Mesothelial cell of epicardium (in vitro differentiated cells): ENCODE data around the gene EFHC1. TPM values are rescaled to one million over a fixed set of nuclear protein-coding genes. Genes with fewer than 3 reads are reported as not detected.

ENCODE experiments used
- DNase-seq, 2 experiments: peaks; one replicate each; pipeline ENCODE4 v3.0.0; 2021; ENCODE audit warnings: low spot score in 2 of 2; ENCODE audit not compliant: unreplicated experiment in 2 of 2
- H3K27ac Mint-ChIP-seq: 2 replicates; pipeline ENCODE4 v1.8.0; 2021; ENCODE audit warnings: mixed read lengths
- H3K27me3 Mint-ChIP-seq: 2 replicates; pipeline ENCODE4 v1.8.0; 2021; ENCODE audit warnings: low read depth, mixed read lengths
- H3K36me3 Mint-ChIP-seq: 2 replicates; pipeline ENCODE4 v1.8.0; 2021; ENCODE audit warnings: mixed read lengths
- H3K4me1 Mint-ChIP-seq: 2 replicates; pipeline ENCODE4 v1.8.0; 2021; ENCODE audit warnings: mixed read lengths
- H3K4me3 Mint-ChIP-seq: 2 replicates; pipeline ENCODE4 v1.8.0; 2021; ENCODE audit warnings: mild to moderate bottlenecking, moderate library complexity, mixed read lengths
- H3K9me3 Mint-ChIP-seq: 2 replicates; pipeline ENCODE4 v1.8.0; 2021; ENCODE audit warnings: mixed read lengths
- total RNA-seq: library from RNA; stranded (reverse); gene quantifications from 3 replicates; pipeline ENCODE4 v1.2.1, GENCODE V29; 2021
- TF ChIP-seq, protein P1 (sequence below): fragments of 200-600 bp; sonication (generic); IDR thresholded peaks from one replicate; pipeline ENCODE4 v1.5.0; 2021; ENCODE audit warnings: antibody characterized with exemption; ENCODE audit not compliant: unreplicated experiment

EFHC1 gene
- total RNA-seq, 1 donor from 2014 or later: 34.4 TPM

GRCh38 chr6:52510213-52510562, 90.0 kb downstream of the EFHC1 start:
- peaks cover 18% of the 10 kb centered on the region for H3K4me1 Mint-ChIP-seq
- TF ChIP-seq, protein P1, sequence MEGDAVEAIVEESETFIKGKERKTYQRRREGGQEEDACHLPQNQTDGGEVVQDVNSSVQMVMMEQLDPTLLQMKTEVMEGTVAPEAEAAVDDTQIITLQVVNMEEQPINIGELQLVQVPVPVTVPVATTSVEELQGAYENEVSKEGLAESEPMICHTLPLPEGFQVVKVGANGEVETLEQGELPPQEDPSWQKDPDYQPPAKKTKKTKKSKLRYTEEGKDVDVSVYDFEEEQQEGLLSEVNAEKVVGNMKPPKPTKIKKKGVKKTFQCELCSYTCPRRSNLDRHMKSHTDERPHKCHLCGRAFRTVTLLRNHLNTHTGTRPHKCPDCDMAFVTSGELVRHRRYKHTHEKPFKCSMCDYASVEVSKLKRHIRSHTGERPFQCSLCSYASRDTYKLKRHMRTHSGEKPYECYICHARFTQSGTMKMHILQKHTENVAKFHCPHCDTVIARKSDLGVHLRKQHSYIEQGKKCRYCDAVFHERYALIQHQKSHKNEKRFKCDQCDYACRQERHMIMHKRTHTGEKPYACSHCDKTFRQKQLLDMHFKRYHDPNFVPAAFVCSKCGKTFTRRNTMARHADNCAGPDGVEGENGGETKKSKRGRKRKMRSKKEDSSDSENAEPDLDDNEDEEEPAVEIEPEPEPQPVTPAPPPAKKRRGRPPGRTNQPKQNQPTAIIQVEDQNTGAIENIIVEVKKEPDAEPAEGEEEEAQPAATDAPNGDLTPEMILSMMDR: no peak
- H3K36me3 Mint-ChIP-seq: peaks cover 42% of the 10 kb centered on the region
- no peaks in the 10 kb centered on the region for H3K9me3 Mint-ChIP-seq
- H3K27me3 Mint-ChIP-seq: no peaks in the 10 kb centered on the region
- DNase-seq: no peak
- no peak overlapping the region for H3K4me3 Mint-ChIP-seq
- no peak overlapping the region for H3K27ac Mint-ChIP-seq

- Mint-ChIP-seq H3K4me3 (no peak overlapping the region), H3K4me1 (peaks cover 20% of the 10 kb centered on the region), H3K27ac (no peak overlapping the region), H3K9me3 (no peaks in the 10 kb centered on the region), H3K36me3 (peaks cover 43% of the 10 kb centered on the region), H3K27me3 (no peaks in the 10 kb centered on the region)
- DNase-seq: no peak
- TF ChIP-seq, protein P1: no peak
Measured at GRCh38 chr6:52511163-52511562, 91.0 kb downstream of the EFHC1 start.

GRCh38 chr6:52511572-52512151, 91.5 kb downstream of the EFHC1 start:
- H3K4me1 Mint-ChIP-seq: peaks cover 20% of the 10 kb centered on the region

GRCh38 chr6:52512199-52512598, 92.1 kb downstream of the EFHC1 start:
- no peak for DNase-seq
- H3K4me3 Mint-ChIP-seq: no peak overlapping the region
- H3K4me1 Mint-ChIP-seq: peaks cover 20% of the 10 kb centered on the region
- H3K36me3 Mint-ChIP-seq: peaks cover 41% of the 10 kb centered on the region
- H3K27me3 Mint-ChIP-seq: no peaks in the 10 kb centered on the region
- peak overlapping the region; percentile 84 for H3K27ac Mint-ChIP-seq
- TF ChIP-seq, protein P1: no peak
- H3K9me3 Mint-ChIP-seq: no peaks in the 10 kb centered on the region

More at GRCh38 chr6:52511572-52512151, 91.5 kb downstream of the EFHC1 start:
- TF ChIP-seq, protein P1: no peak
- peaks cover 43% of the 10 kb centered on the region for H3K36me3 Mint-ChIP-seq
- peak overlapping the region; percentile 84 for H3K27ac Mint-ChIP-seq
- DNase-seq: no peak
- no peaks in the 10 kb centered on the region for H3K9me3 Mint-ChIP-seq
- no peaks in the 10 kb centered on the region for H3K27me3 Mint-ChIP-seq
- no peak overlapping the region for H3K4me3 Mint-ChIP-seq

DNA sequence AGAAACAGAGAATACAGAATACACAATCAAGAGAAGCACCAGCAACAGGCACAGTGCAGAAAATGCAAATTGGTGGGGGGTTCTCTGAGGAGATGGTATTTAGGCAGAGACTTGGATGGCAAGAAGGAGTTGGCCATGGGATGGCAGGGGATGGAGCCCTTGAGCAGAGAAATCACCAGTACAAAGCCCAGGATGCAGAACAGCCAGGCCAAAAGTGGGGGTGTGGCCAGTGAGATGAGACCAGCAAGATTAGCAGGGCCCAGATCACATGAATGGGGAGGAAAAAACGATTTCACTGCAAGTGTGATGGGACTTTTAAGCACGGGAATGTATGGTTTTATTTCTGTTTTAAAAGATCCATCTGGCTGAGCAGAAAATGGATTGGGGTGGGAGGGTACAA, 93.3 kb downstream of the EFHC1 start:
- H3K9me3 Mint-ChIP-seq: no peaks in the 10 kb centered on the region
- TF ChIP-seq, protein P1: no peak
- H3K27me3 Mint-ChIP-seq: no peaks in the 10 kb centered on the region
- no peak overlapping the region for H3K27ac Mint-ChIP-seq
- H3K4me3 Mint-ChIP-seq: no peak overlapping the region
- peaks cover 30% of the 10 kb centered on the region for H3K4me1 Mint-ChIP-seq
- no peak for DNase-seq
- H3K36me3 Mint-ChIP-seq: peaks cover 31% of the 10 kb centered on the region

DNA sequence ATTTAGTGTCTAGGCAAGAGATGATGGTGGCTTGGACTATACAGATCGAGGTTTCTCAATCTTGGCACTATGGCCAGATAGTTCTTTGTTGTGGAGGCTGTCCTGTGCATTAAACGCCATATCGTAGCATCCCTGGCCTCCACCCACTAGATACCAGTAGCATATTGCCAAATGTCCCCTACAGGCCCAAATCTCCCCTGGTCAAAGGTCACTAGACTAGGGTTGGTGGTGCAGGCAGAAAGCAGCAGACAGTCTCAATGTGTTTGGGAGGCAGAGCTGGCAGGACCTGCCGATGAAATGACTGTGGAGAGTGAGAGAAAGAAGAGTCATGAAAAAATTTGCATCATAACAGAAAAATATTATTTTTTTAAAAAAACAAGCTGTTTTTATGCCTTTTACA, 93.8 kb downstream of the EFHC1 start:
- H3K27me3 Mint-ChIP-seq: no peaks in the 10 kb centered on the region
- H3K36me3 Mint-ChIP-seq: peaks cover 27% of the 10 kb centered on the region
- no peak for DNase-seq
- H3K9me3 Mint-ChIP-seq: no peaks in the 10 kb centered on the region
- no peak overlapping the region for H3K4me3 Mint-ChIP-seq
- TF ChIP-seq, protein P1: no peak
- no peak overlapping the region for H3K27ac Mint-ChIP-seq
- H3K4me1 Mint-ChIP-seq: peaks cover 30% of the 10 kb centered on the region
